T47D (cell line): Measurements from ENCODE around the gene MAN1A1.

ENCODE experiments used
- DNase-seq, 2 experiments: peaks; one replicate each; pipeline versions ENCODE4 v3.0.0 to v3.0.0-alpha.2; 2011 to 2012; ENCODE audit warnings: low read depth in 1 of 2, low spot score in 1 of 2
- JUND ChIP-seq: IDR thresholded peaks from 2 replicates; pipeline ENCODE4 v1.6.1; 2012; ENCODE audit warnings: low read depth
- in situ Hi-C: cut with HindIII; loops from 2 replicates; pipeline ENCODE4 v1.10.0; 2016; ENCODE audit warnings: low sequenced_read_pairs, low pct_unique_long_range_greater_than_20kb

MAN1A1 gene

DNA sequence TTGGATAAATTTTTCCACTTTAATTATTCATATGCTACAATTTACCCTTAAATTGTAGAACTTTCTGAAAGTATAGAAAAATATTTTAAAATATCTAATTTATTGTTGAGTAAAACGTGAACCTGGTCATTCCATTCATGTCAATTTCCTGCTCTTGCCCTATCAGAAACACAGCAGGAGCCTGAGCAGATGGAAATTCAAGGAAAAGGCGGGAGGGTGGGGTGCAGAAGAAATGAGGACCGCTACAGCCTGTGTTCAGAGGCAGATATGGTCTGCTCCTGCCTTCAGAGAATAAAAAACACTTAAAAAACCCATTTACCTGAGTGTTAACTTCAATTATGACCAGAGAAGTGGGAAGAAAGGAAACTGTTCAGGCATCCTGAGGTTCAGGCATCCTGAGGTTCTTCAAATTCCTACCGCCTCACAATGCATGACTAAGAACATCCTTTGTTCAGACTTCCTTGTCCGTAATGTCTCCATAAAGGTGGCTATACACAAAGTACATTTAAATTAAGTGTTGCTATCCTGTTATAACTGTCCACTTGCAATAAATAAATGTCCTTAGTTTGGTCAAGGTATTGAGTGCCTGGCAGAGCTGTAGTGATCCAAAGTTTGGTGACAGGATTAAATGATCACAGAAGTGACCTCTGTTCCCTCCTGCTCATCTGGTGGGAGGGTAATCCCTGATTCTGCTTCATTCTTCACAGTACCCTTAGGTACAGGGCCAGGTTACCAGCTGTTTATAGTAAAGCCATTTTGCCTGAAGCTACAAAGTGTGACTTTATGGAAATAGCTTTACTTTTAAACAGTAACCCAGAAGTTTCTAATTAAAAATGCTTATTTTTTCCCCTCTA is 109.1 kb downstream of the MAN1A1 start:
- in situ Hi-C loops, result no loop called here
- no peak for DNase-seq
- no peak for TF ChIP-seq JUND

DNA sequence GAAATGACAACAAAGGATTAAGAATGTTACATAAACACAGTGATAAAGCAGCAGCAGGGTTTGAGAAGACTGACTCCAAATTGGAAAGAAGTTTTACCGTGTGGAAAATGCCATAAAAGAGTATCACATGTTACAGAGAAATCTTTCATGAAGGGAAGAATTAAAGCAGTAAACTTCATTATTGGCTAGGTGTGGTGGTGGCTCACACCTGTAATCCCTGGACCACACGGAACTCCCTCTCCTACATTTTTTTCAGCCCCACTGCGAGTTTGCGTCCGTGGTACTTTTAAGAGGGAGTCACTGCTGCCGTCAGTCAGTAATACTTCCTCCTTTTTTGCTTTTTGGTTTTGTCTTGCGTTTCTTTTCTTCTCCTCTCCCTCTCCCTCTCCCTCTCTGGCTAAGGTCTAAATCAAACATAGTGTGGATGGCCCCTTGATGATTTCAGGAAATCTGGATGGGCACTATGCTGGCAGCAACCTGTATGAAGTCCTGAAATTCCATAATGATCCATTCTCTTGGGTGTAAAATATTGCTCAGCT is 112.3 kb downstream of the MAN1A1 start:
- in situ Hi-C loops, result no loop called here
- DNase-seq, result no peak
- TF ChIP-seq JUND, result no peak

DNA sequence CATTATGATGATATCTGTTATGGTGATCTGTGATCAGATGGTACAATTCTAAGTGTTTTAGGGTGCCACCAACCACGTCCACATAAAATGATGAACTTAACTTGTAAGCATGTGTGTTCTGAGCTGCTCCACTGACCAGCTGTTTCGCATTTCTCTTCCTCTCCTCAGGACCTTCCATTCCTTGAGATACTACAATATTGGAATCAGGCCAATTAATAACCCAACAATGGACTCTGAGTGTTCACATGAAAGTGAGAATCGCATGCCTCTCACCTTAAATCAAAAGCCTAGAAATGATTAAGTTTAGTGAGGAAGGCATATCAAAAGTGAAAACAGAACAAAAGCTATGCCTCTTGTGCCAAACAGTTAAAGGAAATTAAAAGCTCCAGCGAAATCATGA is 114.6 kb downstream of the MAN1A1 start:
- DNase-seq, result no peak
- in situ Hi-C loops, result no loop called here
- no peak for TF ChIP-seq JUND

DNA sequence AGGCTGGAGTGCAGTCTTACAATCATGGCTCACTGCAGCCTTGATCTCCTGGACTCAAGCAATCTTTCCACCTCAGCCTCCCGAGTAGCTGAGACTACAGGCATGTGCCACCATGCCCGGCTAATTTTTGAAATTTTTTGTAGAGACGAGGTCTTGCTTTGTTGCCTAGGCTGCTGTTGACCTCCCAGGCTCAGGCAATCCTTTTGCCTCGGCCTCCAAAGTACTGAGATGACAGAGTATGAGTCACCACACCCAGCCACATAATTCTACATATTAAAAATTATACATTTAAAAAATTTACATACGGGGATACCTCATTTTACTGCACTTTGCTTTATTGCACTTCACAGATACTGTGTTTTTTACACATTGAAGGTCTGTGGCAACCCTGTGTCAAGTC is 115.1 kb downstream of the MAN1A1 start:
- in situ Hi-C loops, result no loop called here
- no peak for TF ChIP-seq JUND
- no peak for DNase-seq

DNA sequence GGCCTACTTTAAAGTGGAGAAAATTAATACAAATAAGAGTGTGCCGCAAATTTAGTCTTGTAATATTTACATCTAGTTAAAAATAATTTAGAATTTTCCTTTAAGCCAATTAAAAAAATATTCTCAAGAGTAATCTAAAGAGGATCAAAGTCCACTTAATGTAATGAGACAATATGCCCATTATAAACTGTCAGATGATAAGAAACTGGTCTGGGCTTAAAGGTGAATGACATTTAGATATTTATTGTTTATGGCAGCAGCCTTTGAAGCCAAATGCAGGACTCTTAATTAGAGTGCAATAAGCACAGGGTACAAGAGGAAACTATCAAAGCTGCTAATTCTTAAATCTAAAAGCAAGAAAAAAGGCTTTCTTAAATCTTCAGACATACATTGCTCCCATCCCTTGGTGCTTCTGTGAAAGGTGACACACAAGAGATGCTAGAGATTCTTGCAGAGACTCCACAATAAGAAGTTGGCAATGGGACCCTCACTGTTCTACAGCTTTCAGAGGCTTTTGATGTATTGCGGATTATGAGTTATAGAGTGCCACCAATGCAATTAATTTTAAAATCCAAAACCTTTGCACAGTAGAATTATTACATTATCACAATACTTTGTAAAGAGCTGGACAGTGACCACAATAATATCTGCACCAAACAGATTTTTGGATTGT is 116.1 kb downstream of the MAN1A1 start:
- in situ Hi-C loops, result no loop called here
- no peak for TF ChIP-seq JUND
- no peak for DNase-seq

DNA sequence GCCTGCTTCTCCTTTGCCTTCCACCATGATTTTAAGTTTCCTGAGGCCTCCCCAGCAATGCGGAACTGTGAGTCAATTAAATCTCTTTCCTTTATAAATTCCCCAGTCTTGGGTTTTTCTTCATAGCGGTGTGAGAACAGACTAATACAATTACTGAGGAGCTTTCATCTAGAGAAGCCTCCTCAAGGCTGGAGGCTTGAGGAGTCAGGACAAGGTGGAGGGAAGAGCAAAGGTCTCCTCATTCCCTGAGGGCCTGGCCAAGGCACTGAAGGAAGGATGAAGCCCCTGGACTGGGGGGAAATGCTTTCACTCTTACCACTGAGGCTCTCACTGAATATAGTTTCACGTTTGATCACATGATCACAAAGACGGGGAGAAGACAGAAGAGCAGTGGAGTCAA is 118.2 kb downstream of the MAN1A1 start:
- TF ChIP-seq JUND, result no peak
- in situ Hi-C loops, result no loop called here

DNA sequence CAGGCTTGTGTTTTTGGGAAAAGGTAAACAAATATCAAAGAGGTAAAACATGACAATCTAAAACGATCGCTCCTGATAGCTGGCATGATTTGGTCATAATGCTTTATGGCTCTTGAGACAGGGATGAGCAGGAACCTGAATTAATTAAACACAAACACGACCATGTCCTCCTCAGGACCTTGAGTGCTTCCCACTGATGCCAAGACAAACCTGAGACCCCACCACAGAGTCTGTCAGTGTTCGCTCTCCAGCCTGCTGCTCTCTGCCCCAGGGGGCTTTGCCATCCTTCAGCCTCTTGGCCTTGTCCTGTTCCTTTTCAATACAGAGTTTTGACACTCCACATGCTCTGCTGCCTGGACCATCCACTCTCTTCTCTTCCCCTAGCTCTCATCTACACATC is 119.4 kb downstream of the MAN1A1 start:
- no peak for DNase-seq
- in situ Hi-C loops, result no loop called here
- TF ChIP-seq JUND, result no peak

More for the DNA sequence above, 118.2 kb downstream of the MAN1A1 start:
- DNase-seq, result no peak

DNA sequence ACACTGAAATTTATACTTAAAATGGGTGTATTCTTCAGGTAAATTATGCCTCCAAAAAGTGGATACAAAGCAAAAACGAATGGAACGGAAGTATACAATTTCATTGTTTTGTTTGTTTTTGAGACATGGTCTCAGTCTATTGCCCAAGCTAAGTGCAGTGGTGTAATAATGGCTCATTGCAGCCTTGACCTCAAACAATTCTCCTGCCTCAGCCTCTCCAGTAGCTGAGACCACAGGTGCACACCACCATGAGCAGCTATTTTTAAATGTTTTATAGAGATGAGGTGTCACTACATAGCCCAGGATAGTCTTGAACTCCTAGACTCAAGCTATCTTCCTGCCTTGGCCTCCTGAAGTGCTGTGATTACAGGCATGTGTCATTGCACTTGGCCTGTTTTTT is 122.2 kb downstream of the MAN1A1 start:
- DNase-seq, result no peak
- in situ Hi-C loops, result no loop called here
- TF ChIP-seq JUND, result no peak

DNA sequence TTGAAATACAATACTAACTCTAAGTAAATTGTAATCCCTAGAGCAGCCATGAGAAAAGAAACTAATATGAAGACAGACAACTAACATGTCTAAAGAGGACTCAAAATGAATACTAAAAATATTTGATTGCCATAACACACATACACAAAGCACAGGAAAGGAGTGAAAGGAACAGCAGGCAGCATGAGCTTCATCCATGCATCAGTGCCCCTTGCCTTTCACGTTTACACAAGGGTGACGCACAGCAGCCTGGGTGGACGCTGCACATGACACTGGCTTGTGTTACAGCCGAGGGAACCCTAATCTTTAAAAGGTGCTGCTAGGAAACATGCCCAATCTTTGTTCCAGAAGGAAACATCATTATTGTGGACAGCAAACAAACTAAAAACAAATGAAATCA is 123.5 kb downstream of the MAN1A1 start:
- no peak for DNase-seq
- no peak for TF ChIP-seq JUND
- in situ Hi-C loops, result no loop called here

DNA sequence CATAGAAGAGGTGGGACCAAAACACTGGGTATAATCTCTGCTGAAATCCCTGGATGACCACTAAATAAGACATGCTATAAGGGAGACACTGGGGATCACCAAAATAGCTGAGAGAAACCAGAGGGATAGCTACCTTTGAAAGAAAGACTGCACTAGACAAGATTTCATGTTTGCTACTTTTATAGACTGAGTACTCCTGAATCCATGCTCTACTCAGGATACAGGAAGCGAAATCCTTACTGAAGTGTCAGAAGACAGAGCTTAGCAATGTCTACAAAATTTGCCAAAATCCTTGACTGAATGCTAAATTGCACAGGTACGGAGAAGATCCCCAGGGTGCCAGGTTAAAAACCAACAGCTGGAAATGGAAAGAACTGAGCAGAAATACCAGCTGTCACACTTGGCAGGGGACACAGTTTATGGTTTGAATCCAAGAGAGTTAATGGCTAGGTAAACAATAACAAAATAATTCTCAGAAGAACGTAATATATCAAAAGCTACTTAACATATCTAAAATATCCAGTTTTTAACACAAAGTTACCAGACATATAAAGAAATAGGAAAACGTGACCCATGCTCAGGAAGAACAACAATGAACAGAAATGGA is 125.4 kb downstream of the MAN1A1 start:
- in situ Hi-C loops, result no loop called here
- DNase-seq, result no peak
- no peak for TF ChIP-seq JUND

DNA sequence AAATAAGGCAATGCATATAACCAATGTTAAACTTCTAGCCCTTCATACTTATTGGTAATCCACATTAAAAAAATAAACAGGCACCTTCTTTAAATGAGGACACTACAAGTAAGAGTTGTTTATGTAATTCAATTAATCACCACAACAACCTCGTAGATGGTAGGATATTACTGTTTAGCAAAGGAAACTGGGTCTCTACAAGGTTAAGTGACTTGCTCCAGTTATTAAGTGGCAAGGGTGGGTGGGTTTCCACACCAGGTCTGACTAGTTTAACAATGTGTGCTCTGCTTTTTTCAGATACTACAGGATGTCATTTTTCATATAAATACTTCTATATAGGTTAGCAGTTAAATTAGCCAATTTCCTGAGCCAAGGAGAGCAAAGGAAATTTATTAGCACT is 129.1 kb downstream of the MAN1A1 start:
- TF ChIP-seq JUND, result no peak
- no peak for DNase-seq
- in situ Hi-C loops, result no loop called here

DNA sequence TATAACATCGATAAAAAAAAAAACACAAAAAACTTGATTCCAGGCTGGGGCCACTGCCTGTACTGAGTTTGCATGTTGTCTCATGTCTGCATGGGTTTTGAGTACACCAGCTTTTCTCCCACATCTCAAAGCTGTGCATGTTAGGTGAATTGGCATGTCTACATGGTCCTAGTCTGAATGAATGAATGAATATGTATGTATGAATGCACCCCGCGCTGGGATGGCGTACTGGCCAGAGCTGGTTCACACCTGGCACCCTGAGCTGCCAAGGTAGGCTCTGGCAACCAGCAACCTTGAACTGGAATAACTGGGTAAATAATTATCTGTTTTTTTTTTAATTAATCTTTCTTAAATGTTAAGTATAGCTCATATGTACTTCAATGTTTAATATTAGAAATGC is 131.0 kb downstream of the MAN1A1 start:
- in situ Hi-C loops, result no loop called here

DNA sequence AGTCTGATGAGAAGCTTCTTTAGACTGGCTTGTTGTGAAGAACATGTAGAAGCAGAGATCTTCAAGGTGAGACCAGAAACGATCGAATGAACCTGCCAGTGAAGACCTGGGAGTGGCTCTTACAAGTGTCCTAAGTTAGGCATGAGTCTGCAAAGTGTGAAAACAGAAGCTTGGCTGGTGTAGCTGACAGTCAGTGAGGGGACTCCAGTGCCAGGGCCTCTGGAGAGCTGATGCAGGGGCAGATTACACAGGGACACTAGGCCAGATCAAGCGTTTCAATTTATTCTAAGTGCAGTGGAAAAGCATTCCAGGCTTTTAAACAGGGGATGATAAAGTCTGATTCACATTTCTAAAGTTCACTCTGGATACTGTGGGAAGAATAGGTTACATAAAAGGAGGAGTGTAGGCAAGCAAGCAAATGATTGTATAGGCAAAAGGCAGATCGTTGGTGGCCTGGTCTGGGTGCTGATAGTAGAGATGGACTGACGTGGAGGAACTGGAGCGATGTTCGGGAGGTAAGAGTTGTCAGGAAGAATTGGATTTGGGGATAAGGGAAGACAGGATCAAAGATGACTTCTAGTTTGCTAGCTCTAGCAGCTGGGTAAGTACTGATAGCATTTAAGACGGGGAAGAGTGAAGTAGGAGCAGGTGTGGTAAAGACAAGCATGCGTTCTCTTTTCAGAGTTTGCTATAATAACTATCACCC is 133.5 kb downstream of the MAN1A1 start:
- in situ Hi-C loops, result no loop called here
- TF ChIP-seq JUND, result no peak

More for the DNA sequence above, 131.0 kb downstream of the MAN1A1 start:
- no peak for TF ChIP-seq JUND
- no peak for DNase-seq

More for the DNA sequence above, 133.5 kb downstream of the MAN1A1 start:
- no peak for DNase-seq
